Neural progenitor cell (in vitro differentiated cells): ENCODE measurements around the gene RAPGEF4.

Experiments used
- CTCF ChIP-seq: fragments of 200-600 bp; sonication (generic); IDR thresholded peaks from 2 replicates; pipeline ENCODE4 v1.5.1; 2017; ENCODE audit warnings: antibody characterized with exemption, mild to moderate bottlenecking
- EZH2phosphoT487 ChIP-seq: fragments of 200-600 bp; sonication (generic); IDR thresholded peaks from 2 replicates; pipeline ENCODE4 v1.6.1; 2017; ENCODE audit warnings: antibody characterized with exemption

GRCh38 chr2:173059292-173059691 lies 323.6 kb downstream of the RAPGEF4 start:
- TF ChIP-seq CTCF: no peak
- no peak for TF ChIP-seq EZH2phosphoT487
